GDM1 (cell line): ENCODE measurements around the gene CRIP3.
"Not testable (repeated sequence)": the region's sequence is repeated elsewhere in the genome, so short reads cannot be mapped to it uniquely, and the experiment has no call there.

Source experiments
- DNase-seq: peaks from one replicate; lab custom pipeline; 2025; lab: John Stamatoyannopoulos, UW

Gene CRIP3

GRCh38 chr6:43308101-43308989 lies at the start of gene CRIP3:
Gene CRIP3, minus strand, starts transcription at chr6:43308826. Its CDS starts 34 bp downstream, at chr6:43308792.
- DNase-seq: no peak

DNA sequence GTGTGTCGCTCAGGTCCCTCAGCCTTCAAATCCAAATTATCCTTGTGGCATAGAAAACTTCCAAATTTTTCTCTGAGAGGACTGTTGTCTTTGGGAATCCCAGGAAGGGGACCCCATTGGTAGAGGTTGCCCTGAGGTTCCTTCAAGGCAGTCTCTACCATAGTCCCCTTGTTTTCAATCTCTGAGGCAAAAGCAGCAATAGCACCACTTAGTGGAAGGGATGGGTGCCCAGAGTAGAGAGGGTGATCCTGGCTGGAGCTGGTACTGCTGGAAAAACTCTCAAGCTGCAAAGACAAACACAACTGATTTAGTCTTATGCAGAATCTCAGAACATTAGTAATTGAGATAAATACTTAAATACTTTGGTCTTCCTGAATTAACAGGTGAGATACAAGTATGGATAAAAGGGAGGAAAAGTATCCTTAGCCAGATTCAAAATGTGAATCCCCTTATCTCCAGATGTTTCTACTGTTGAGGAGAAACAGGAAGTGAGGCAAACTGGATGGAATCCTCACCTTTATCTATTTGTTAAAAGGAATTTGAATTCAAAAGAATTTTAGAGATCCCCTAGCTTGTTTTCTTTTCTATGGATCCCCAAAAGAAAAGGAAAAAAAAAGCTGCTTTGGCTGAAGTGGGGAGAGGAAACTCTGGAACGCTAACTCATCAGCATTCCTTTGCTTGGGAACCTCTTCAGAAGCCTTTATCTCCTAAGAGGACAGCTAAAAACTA lies 47.4 kb upstream of the CRIP3 start:
- peak; percentile 8 for DNase-seq

DNA sequence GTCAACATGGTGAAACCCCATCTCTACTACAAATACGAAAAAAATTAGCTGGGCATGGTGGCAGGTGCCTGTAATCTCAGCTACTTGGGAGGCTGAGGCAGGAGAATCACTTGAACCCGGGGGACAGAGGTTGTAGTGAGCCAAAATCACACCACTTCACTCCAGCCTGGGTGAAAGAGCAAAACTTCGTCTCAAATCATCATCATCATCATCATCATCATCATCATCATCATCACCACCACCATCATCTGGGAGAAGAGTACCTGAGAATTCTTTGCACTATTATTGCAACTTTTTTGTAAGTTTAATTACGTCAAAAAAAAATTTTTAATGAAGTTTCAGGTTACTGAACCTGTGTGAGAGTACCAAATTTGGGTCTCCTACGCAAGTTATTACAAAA lies 43.3 kb upstream of the CRIP3 start:
- not testable (repeated sequence) for DNase-seq

DNA sequence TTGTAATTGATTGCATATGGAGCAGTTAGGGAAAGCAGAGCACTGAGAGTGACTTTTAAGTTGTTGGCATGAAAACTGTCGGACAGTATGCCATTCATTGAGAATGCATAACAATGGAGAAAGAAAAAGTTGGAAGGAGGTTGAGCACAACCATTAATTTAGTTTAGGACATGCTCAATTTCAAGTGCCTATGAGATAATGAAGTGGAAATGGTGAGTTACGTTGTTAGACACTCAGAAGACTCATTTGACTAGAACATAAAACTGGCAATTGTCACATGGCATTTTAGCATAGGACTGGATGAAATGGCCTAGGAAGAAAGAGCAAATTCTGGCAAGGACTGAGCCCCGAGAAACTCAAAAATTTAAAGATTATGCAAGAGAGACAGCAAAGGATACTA lies 38.8 kb upstream of the CRIP3 start:
- no peak for DNase-seq

- DNase-seq: no peak
These were observed 38.4 kb upstream of the CRIP3 start for GRCh38 chr6:43347021-43347420.

GRCh38 chr6:43346243-43346642 lies 37.6 kb upstream of the CRIP3 start:
- not testable (repeated sequence) for DNase-seq

DNA sequence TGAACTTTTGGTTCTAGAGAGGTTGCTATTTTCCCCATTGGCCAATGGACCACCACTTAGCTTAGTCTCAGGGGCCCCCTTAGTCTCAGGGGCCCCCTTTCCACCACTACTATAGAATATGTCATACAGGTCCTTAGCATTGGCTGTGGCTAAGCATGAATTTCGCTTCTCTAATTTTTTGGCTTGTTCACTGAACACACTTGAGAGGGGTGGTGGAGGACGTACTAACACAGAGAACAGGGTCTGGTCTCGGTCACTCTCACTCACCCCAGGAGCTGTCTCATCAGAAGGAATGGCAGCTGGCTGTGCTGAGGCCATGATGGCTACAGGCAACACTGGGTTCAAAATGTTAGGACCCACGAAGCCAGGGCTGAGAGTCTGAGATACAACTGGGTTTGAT lies 30.5 kb upstream of the CRIP3 start:
- no peak for DNase-seq

GRCh38 chr6:43338243-43338642 lies 29.6 kb upstream of the CRIP3 start:
- no peak for DNase-seq

DNA sequence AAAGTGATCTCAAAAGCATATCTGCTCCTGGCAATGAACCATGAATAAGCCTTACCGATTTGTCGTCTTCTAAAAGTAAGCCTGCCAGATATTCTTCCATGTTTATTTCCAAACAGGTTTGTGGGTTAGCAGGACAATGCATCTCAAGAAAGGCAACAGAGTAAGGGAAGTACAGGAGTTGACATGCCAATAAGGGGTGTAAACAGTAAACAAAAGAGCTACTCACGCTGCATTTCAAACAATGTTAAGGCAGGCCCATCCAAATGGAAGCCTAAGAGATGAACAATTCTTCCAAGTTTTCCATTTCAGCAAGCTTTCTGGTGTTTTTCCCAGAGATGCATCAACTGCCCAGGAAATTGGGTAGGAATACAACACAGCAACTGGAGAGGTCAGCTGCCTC lies 27.8 kb upstream of the CRIP3 start:
- DNase-seq: no peak

- DNase-seq: no peak
These were observed 26.8 kb upstream of the CRIP3 start for GRCh38 chr6:43335469-43335868.

GRCh38 chr6:43334466-43335095 lies 26.0 kb upstream of the CRIP3 start:
- DNase-seq: peak; percentile 2

DNA sequence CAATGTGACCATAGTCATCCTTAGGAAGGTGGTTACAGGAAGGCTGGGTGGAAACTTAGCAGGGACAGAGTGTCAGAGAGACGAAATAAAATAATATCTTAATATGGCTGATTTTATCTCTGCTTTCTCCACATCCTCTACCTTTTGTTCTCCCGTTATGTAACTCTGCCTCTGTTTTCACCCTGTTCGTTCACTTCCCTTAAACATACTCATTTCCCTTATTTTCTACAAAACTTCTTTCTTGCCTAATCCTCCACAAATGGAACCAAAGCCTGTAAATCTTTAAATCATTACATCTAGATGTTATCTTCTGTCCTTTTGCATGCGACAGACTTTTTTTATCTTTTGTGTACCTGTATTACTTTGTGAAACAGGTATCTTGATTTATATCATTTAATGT lies 23.3 kb upstream of the CRIP3 start:
- DNase-seq: no peak

DNA sequence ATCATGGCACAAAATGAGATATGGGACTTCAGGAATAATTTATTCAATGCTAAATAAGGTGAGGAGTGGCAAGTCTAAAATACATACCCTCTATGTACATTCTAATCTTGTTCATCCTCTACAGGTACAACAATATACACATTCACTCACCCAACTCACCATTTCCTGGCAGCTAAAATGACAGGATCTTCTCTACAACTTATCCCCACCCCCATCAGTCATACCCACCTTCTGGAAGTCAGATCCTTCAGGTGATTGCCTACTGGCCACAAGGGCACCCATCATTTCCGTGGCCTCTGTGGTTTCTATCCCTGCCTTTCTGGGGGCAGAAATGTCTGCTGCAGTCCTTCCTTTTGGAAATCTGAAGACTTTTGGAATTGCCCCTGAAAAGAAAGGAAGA lies 22.8 kb upstream of the CRIP3 start:
- DNase-seq: no peak

GRCh38 chr6:43328528-43328927 lies 19.9 kb upstream of the CRIP3 start:
- DNase-seq: no peak

DNA sequence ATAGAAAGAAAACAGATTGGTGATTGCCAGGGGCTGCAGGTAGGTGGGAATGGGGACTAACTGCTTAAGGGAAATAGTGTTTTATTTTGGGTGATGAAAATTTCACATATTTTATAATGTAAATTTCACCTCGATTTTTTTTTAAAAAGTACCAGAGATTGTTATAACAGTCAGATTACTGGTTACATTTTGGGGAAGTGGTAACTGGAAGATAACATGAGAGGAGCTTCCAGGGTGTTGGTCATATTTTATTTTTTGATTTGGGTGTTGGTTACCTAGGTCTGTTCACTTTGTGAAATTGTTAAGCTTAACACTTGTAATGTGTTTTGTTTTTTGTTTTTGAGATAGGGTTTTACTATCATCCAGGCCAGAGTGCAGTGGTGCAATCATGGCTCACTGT lies 17.2 kb upstream of the CRIP3 start:
- DNase-seq: no peak

DNA sequence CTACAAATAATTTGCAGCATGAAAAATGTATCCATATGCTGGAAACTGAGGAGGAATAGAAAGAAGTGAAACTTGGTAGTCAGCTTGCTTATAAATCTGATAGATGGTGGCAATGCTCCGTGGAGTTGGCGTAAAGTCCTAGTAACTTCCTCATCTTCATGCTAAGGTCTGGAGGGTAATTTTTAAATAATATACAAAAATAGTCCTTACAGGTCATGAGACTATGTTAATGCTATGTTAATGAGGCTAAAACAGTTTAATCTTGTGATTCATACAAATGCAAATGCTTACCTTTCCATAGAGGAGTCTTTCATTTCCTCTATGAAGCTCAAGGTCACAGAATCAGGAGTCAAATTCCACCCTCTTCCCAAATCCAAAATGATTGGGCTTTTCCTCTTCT lies 9.4 kb upstream of the CRIP3 start:
- DNase-seq: no peak

DNA sequence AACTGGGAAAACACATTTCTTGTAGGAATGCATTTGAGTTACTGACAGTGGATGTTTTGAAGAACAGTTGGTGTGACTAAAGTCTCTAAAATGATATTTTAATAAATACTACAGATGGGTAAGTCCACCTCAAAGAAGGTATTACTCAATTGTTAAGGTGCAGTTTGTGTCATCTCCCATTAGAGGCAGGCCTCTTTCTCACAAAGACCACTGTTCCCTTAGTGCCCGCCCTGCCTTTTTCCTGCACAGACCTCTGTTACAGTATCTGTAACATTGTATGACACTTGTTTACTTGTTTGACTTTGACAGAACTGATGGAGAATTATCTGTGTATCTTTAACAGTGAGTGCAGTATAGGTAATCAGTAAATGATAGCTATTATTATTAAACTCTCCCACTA lies 5.2 kb upstream of the CRIP3 start:
- no peak for DNase-seq

DNA sequence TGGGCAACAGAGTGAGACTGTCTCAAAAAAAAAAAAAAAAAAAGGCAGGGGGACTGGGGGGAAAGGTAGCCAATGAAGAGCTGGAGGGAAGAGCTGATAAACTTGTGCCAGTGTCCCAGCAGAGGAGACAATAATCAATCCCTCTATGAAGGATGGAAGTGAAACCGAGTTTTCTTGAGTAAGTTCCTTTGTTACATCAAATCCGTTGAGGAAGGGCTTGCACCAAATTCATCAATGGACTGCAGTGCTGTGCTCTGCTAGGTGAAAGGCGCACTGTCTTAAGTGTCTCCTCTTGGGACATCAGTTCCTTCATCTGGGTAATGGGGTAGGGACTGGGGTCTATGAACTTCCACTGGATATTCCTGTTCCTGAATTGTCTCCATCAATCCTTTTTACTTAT lies 3.0 kb upstream of the CRIP3 start:
- no peak for DNase-seq

DNA sequence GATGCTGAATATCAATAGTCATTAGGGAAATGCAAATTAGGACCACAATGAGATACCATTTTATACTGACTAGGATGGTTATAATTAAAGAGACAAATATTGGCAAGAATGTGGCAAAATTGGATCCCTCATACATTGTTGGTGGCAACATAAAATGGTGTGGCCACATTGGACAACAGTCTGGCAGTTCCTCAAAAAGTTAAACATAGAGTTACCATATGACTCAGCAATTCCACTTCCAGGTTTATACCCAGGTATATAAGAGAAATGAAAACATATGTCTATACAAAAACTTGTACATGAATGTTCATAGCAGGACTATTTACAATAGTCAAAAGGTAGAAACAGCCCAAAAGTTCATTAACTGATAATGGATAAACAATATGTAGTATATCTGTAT lies 2.0 kb upstream of the CRIP3 start:
- peak; percentile 38 for DNase-seq

DNA sequence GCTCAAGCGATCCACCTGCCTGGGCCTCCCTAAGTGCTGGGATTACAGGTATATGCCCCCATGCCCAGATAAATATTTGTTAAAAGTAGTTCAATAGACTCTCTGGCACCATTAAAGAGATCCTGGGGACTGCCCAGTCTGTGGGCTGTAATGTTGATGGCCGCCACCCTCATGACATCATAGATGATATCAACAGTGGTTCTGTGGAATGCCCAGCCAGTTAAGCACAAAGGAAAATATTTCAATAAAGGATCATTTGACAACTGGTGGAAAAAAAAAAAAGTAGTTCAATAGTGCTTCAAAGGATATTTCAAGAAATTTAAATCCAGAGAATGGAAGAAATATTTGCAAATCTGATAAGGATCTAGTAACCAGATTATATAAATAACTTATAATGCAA lies 1.5 kb upstream of the CRIP3 start:
- no peak for DNase-seq

DNA sequence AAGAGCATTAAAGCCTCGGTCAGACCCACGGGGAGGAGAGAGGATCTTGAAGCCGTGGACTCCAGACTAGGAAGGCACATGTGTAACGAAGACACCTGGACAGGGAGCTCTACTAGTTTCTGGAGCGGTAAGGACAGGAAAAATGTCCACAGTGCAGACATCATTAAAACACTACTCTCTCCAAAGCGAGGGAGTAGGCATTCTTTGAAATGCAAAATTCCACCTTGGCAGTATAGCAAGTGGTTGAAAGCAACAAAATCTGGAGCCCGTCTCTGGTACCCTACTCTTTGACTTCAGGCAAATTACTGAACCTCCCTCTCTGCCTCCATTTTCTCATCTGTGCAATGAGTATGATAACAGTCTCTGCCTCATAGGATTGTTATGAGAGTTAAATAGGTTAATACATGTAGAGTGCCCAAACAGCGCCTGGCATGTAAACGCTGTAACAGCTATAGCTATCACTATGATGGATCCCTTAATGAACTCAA lies 408 bp upstream of the CRIP3 start:
- DNase-seq: no peak

DNA sequence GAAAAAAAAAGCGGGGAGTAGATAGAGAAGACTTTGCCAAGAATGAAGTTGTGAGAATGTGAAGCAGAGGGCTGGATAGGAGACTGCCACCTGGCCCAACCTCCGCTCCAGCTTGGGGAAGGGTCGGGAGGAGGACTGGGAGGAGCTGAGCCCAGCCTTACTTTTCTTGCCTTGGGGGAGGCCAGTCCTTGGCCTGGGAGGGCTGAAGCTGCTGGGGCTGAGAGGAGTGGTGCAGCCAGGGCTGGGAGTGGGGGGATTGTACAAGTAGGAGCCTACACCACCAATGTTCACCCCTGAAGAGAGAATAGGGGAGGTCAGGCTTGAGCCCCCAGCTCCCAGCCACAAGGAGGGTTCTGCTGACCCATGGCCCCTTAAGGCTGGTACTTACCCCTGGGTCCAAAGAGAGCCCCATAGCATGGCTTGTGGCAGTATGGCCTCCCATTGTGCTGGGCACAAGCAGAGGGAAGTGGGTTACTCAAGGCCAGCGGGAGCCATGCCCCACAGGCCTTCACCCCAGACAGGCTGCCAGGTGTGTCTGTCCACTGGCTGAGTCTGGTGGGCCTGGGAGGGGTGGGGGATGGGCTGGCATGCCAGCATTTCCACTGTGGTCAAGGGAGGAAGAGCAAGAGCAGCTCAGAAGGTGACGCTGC lies 1.1 kb downstream of the CRIP3 start:
- DNase-seq: no peak
